ENCODE data around the gene THUMPD3.
A peak's percentile ranks its signal among the peaks of the same experiment; 100 is the strongest.

The THUMPD3 gene

DNA sequence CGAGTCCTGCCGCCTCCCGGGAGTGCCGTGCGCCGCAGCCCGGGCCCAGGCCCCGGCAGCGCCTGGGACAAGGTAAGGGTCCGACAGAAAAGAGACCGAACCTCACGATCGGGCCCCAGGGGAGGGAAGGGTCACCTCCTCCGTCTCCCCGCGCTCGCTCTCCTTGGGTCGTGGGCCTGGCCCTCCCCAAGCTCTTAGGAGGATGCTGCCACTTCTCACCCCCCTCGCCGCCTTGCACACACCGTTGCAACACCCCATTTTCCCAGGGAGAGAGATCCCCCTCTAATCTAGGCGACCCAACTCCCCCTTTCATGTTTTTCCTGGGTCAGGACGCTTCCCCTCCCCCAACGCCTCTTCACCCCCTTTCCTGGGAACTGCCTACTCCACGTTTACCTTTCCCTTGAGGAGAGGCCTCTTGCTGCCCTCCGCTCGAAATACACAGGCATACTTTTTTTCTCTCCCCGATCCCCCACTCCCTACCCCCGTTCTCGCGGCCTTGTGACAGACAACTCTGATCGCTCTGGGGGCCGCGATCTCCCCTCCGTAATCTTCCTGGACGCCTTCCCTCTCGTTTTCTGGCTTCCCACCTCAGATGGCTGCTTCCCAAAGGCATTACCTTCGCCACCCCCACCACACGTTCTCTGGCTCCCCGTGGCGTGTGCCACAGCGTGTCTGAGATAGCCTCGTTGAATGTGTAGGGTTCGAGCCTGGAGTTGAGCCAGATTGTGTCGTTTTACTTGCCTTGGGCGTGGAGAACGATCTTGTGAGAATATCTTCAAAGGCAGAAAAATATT lies 35.2 kb downstream of the THUMPD3 start:
- no peak for DNase-seq

DNA sequence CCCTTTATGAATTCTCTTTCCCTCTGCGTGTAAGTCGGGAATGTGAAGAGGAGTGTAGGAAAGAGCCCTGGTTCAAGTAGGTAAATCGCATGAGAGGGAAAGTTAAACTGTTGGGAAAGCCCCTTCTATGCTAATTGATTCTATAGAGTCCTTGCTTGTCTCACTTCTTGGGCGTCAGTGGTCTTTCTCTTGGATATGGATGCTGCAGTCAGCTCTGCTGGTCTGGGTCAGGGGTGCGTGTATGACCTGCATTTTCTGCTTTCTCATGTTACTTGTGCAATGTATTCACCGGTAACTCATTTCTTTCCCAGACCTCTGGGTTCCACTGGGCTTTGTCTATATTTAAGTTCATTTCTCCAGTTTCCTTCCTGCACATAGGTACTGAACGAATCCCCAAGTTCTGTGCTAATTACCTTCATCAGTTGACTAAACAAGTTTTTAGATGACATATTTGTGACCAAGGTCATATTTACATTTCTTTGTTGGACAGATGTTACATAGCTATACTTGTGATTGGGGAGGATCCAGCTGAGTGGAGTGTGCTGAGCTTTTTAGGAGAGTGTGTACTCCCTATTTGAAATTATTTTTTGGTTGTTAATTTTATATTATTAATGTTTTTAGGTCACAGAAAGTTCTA lies 36.0 kb downstream of the THUMPD3 start:
- DNase-seq, result peak; percentile 61 to 66

GRCh38 chr3:9399337-9399703 lies 36.5 kb downstream of the THUMPD3 start:
- DNase-seq, result no peak

DNA sequence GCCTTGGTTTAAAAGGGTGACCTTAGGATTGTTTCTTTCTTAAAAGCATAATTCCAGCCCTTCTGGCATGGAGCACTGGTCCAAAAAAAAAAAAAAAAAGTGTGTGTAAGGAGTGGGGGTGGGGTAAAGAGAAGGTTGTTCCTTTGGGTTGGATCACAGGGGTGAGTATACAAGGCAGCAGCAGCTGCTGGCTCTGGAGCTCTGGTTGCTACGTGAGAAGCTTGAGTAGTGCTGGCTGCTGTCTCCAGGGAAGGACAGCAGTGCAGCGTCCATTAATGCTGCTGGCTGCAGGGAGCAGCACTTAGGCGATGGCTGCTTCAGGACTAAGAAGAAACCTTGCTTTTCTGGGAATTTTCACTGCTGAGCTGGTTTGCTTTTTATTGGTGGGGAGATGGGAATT lies 36.9 kb downstream of the THUMPD3 start:
- DNase-seq, result peak; percentile 52 to 61

GRCh38 chr3:9400616-9401015 lies 37.8 kb downstream of the THUMPD3 start:
- no peak for DNase-seq

DNA sequence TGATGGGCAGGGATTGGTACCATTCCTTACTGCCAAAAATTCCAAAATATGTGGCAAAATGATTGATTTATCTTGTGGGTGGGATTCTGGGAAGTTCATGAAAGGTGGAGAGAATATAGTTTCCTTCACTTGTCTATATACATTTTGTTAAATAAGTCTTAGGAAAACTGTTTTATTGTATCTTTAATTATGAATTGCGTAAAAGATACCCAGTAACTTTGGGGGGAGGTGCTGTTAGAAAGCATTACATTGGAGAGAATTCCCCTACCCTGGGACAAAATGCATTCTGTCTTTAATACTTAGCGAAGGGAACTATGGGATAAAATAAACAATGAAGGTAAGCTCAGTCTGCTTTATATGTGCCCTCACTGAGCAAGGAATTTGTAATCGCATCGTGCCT lies 39.1 kb downstream of the THUMPD3 start:
- no peak for DNase-seq

- no peak for DNase-seq
Measured at GRCh38 chr3:9402410-9403228, 39.8 kb downstream of the THUMPD3 start.

DNA sequence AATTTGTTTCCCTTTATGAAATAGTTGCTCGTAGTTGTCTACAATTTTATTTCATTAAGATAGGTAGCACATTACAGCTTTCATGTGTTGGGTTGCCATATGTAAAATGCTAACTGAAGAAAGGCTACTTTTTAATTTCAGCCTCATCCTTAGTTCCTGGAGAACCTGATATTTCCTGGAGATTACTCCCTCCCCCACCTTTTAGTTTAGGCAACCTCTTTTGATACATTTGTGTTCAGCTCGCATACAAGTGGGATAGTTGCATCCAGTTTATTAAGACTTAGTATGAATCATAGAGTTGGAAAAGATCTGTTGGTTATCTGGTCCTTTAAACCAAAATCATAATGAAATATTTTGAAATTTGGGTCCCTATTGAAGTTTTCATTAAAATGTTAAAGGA lies 40.6 kb downstream of the THUMPD3 start:
- DNase-seq, result no peak

- DNase-seq, result no peak
Measured at GRCh38 chr3:9404680-9405079, 41.8 kb downstream of the THUMPD3 start.

DNA sequence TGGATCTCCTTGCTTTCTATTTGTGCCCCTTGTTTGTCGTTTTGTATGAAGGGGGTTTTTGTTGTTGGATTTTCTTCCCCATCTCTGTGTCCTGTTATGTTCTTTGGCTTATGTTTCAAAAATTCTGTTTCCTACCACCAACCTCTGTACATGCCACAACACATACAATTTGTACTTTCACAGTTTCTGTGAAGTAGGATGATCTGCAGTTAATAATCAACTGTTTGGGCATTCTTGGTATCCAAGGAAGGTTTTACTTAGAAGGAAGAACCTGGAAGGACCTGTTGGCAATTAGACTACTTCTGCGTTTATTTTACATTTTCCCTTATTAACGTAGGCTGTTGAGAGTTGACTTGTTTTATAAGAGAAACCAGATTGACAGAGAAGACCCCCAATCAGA lies 42.9 kb downstream of the THUMPD3 start:
- no peak for DNase-seq

DNA sequence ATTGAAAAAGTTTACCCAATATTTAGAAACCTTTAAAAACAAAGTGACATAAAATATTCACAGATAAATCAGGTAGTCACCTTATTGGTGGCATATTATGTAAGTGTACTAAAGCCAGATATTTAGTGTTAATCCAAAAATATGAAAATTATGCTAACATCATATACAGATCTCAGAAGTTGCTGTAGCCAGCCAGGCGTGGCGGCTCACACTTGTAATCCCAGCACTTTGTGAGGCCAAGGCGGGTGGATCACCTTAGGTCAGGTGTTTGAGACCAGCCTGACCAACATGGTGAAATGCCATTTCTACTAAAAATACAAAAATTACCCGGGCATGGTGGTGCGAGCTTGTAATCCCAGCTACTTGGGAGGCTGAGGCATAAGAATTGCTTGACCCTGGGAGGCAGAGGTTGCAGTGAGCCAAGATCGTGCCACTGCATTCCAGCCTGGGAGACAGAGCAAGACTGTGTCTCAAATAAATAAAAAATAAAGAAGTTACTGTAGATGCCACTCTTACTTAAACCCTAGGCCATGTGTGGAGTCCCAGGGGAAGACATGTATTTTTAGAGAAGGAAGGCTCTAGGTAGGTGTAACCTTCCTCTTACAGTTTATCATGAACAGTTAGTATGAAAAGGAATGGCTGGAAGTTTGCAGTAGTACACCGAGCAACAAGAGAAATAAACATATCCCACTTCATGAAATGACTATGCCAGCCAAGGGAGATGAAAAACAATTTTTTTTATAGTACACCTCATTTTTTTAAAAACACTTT lies 44.2 kb downstream of the THUMPD3 start:
- no peak for DNase-seq

DNA sequence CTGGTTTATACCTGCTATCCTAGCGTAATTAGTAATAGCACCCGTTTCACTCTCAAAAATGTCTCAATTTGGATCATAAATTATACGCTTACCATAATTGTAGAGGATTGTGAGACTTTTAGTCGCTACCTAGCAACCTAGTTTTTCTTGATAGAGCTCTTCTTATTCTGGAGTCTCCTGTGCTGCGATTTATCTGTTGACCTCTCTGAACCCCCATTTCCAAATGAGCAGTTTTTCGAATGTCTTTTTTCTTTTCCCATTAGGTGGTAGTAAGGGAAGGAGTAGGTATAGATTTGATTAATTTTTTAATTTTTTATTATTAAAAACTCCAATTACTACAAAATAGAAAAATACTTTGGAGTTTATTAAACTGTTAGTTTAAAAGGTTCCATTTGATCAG lies 45.2 kb downstream of the THUMPD3 start:
- DNase-seq, result no peak

DNA sequence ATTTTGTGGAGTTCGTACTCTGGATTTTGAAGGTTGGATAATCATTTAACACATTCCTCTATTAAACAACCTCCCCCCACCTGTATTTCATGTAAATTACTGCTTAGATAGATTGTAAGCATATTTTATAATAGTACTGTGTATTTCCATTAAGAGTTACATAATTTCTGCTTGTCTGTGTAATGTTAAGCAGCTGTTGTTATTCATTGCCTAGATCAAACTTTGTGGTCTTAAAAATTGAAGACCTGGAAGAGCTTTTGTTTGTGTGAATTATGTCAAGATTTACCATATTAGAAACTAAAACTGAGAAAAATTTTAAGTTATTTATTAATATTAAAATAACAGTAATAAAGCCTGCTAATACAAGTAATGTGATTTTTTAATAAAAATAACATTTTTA lies 45.7 kb downstream of the THUMPD3 start:
- DNase-seq, result no peak

DNA sequence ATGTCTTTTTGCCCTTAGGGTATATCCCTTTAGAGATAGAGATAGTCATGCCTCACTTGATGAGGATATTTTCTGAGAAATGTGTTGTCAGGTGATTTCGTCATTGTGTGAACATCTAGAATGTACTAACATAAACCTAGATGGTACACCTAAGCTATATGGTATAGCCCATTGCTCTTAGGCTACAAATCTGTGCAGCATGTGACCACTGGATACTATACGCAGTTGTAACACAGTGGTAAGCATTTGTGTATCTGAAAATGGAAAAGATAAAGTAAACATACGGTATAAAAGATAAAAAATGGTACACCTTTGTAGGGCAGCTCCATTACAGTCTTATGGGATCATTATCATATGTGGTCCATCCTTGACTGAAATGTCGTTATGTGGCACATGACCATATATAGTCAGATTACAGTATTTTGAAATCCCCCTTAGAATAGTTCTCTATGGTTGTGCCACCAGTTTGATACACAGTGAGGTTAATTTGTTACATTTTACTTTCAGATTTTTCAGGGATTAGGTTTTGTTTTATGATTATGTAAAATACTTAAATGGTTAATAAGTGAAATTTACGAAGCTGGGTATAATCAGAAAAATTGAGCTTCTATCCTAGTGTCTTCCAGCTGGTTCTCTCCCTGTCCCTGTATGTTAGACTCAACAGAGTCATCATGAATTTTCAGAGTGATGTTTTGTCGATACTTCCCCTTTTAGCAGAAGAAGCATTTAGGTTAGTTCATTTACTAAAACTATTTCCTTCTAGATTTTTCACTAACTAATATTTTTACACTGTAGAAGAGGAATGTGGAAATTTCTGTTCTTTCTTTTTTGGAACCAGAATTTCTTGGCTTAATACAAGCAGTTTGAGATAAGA lies 47.4 kb downstream of the THUMPD3 start:
- DNase-seq, result peak; percentile 69

- DNase-seq, result no peak
Measured at GRCh38 chr3:9411302-9411701, 48.4 kb downstream of the THUMPD3 start.

GRCh38 chr3:9412293-9412692 lies 49.4 kb downstream of the THUMPD3 start:
- DNase-seq, result no peak

DNA sequence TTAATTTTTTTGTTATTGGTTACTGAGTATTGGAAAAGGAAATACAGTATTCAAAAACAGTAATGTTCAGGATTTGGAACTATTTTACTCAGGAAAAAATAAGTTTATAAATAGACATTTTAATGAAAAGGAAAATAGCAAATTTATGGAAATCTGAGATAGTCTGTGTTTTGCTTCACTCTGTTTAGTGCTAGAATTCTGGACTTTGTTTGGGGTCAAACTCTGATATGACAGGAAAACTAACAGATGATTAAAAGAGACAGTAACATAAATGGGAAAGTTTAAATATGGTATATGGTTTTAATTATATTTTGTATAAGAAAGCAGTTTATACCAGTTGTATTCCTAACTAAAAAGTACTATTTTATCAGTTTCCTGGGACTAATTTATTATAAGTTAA lies 52.0 kb downstream of the THUMPD3 start:
- no peak for DNase-seq

GRCh38 chr3:9415485-9416138 lies 52.8 kb downstream of the THUMPD3 start:
- DNase-seq, result no peak

DNA sequence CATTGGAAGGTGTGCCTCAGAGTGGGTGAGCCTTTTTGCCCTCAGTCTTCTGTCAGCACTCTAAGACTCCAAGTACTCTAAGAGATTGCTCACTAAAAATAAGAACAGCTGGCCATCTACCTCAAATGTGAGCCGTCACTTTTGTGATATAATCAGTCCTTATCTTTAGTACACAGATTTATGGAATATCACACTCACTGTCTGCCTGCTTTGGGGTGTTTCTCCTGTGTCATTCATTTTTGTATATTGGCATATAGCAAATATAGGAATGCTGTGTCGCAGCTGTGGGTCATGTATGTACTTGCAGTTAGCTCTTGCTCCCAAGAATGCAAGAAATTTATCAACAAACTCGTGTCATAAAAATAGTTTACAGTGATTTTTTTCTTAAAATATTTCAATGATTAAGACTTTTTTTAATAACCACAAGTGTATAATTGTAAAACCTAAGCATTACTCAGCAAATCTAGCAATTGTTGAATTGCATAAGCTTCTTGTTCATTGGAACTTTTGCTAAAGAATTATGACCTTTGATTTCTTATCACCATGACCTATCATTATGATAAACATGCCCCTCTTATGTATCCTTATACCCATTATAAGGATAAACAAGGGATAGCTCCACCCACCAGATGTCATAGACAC lies 53.4 kb downstream of the THUMPD3 start:
- DNase-seq, result no peak

GRCh38 chr3:9420850-9421549 lies 58.1 kb downstream of the THUMPD3 start:
- no peak for DNase-seq

All from AML-193 (cell line).